GM23338 (cell line): ENCODE data around the gene DAAM1. TPM values are rescaled to one million over a fixed set of nuclear protein-coding genes. Genes with fewer than 3 reads are reported as not detected.
A peak's percentile ranks its signal among the peaks of the same experiment; 100 is the strongest.

Source experiments
- ATAC-seq: fragments of 200-7000 bp; cut with Tn5 transposase; 3 replicates; pipeline ENCODE4 v1.9.1; 2020
- DNase-seq: peaks from one replicate; pipeline ENCODE4 v3.0.0-alpha.2; 2015; ENCODE audit warnings: low spot score
- H2AFZ ChIP-seq: fragments of 200-600 bp; sonication (generic); 2 replicates; pipeline ENCODE4 v1.8.0; 2016; ENCODE audit warnings: antibody characterized with exemption, mild to moderate bottlenecking, moderate library complexity
- H3F3A ChIP-seq: fragments of 200-600 bp; sonication (generic); replicated peaks from 2 replicates; pipeline ENCODE4 v1.8.0; 2017; ENCODE audit warnings: antibody characterized with exemption, mixed run types, low read depth
- H3K27ac ChIP-seq: fragments of 200-600 bp; sonication (generic); 2 replicates; pipeline ENCODE4 v1.6.1; 2016; ENCODE audit warnings: low read depth
- H3K27me3 ChIP-seq: fragments of 200-600 bp; sonication (generic); 2 replicates; pipeline ENCODE4 v1.8.0; 2016; ENCODE audit warnings: mild to moderate bottlenecking, mixed run types, moderate library complexity; ENCODE audit not compliant: insufficient read depth
- H3K36me3 ChIP-seq: fragments of 200-600 bp; sonication (generic); 2 replicates; pipeline ENCODE4 v1.8.0; 2016; ENCODE audit warnings: mild to moderate bottlenecking; ENCODE audit not compliant: insufficient read depth
- H3K4me1 ChIP-seq: fragments of 200-600 bp; sonication (generic); 2 replicates; pipeline ENCODE4 v1.8.0; 2016; ENCODE audit warnings: mild to moderate bottlenecking, moderate library complexity; ENCODE audit not compliant: insufficient read depth
- H3K4me2 ChIP-seq: fragments of 200-600 bp; sonication (generic); 2 replicates; pipeline ENCODE4 v1.7.1; 2017; ENCODE audit warnings: mixed run types
- H3K4me3 ChIP-seq: fragments of 200-600 bp; sonication (generic); 2 replicates; pipeline ENCODE4 v1.6.1; 2016; ENCODE audit warnings: mixed run types
- H3K79me2 ChIP-seq: fragments of 200-600 bp; sonication (generic); replicated peaks from 2 replicates; pipeline ENCODE4 v1.8.0; 2017; ENCODE audit warnings: mild to moderate bottlenecking; ENCODE audit not compliant: insufficient read depth
- H3K9me2 ChIP-seq: fragments of 200-600 bp; sonication (generic); 2 replicates; pipeline ENCODE4 v1.8.0; 2017; ENCODE audit not compliant: insufficient read depth
- H4K20me1 ChIP-seq: fragments of 200-600 bp; sonication (generic); replicated peaks from 2 replicates; pipeline ENCODE4 v1.8.0; 2017; ENCODE audit warnings: mild to moderate bottlenecking; ENCODE audit not compliant: insufficient read depth
- H3K27ac Mint-ChIP-seq: 2 replicates; pipeline ENCODE4 v1.8.0; 2020; ENCODE audit warnings: inconsistent platforms, mild to moderate bottlenecking, moderate library complexity, mixed read lengths
- H3K27me3 Mint-ChIP-seq: 3 replicates; pipeline ENCODE4 v1.8.0; 2022; ENCODE audit warnings: low read depth, mild to moderate bottlenecking, moderate library complexity, mixed read lengths, inconsistent platforms; ENCODE audit not compliant: insufficient read depth, poor library complexity
- H3K36me3 Mint-ChIP-seq: 3 replicates; pipeline ENCODE4 v1.8.0; 2021; ENCODE audit warnings: low read depth, mild to moderate bottlenecking, inconsistent platforms, moderate library complexity, mixed read lengths
- H3K4me1 Mint-ChIP-seq: 3 replicates; pipeline ENCODE4 v1.8.0; 2020; ENCODE audit warnings: mild to moderate bottlenecking, inconsistent platforms, mixed read lengths
- H3K4me3 Mint-ChIP-seq: 3 replicates; pipeline ENCODE4 v1.8.0; 2021; ENCODE audit warnings: moderate library complexity, mild to moderate bottlenecking, inconsistent platforms, mixed read lengths
- H3K9me3 Mint-ChIP-seq: 3 replicates; pipeline ENCODE4 v1.8.0; 2020; ENCODE audit warnings: moderate library complexity, mild to moderate bottlenecking, inconsistent platforms, mixed read lengths
- ETS1 ChIP-seq: IDR thresholded peaks from 2 replicates; pipeline ENCODE4 v1.6.1; 2016; ENCODE audit warnings: antibody characterized with exemption
- EZH2 ChIP-seq: fragments of 200-600 bp; sonication (generic); IDR thresholded peaks from one replicate; pipeline ENCODE4 v1.8.0; 2017; ENCODE audit warnings: antibody characterized with exemption, mild to moderate bottlenecking, low read depth; ENCODE audit not compliant: unreplicated experiment
- JUNB ChIP-seq: IDR thresholded peaks from one replicate; pipeline ENCODE4 v1.6.1; 2016; ENCODE audit warnings: antibody characterized with exemption; ENCODE audit not compliant: unreplicated experiment
- NANOG ChIP-seq: IDR thresholded peaks from 2 replicates; pipeline ENCODE4 v1.6.1; 2016; ENCODE audit warnings: antibody characterized with exemption, borderline replicate concordance
- POLR2AphosphoS5 ChIP-seq: IDR thresholded peaks from 2 replicates; pipeline ENCODE4 v1.6.1; 2016; ENCODE audit warnings: antibody characterized with exemption, low read depth
- REST ChIP-seq: IDR thresholded peaks from one replicate; pipeline ENCODE4 v1.6.1; 2018; ENCODE audit warnings: antibody characterized with exemption; ENCODE audit not compliant: unreplicated experiment
- STAT1 ChIP-seq: IDR thresholded peaks from one replicate; pipeline ENCODE4 v1.6.1; 2016; ENCODE audit warnings: antibody characterized with exemption; ENCODE audit not compliant: unreplicated experiment
- ZNF114 ChIP-seq: fragments of 250-450 bp; sonication (Bioruptor Pico); IDR thresholded peaks from 2 replicates; pipeline ENCODE4 v1.5.0; 2020; ENCODE audit warnings: mild to moderate bottlenecking, moderate library complexity
- ZNF331 ChIP-seq: fragments of 250-450 bp; sonication (Bioruptor Pico); IDR thresholded peaks from 2 replicates; pipeline ENCODE4 v1.5.0; 2020; ENCODE audit warnings: low read depth, mild to moderate bottlenecking, moderate library complexity
- polyA plus RNA-seq: library from polyadenylated mRNA; unstranded; fragments of >200 nt; fragmentation: Nextera tagmentation; extraction: Ambion mirVana; gene quantifications from 2 replicates; pipeline ENCODE4 v1.2.1, GENCODE V29; 2016
- total RNA-seq: library from RNA; depleted of rRNA; stranded (reverse); fragments of >200 nt; shearing (Covaris generic); gene quantifications from 2 replicates; pipeline ENCODE4 v1.2.3, GENCODE V29; 2014
- TF ChIP-seq, protein P1 (sequence below), 2 experiments: fragments of 200-600 bp in 1 of 2; sonication (generic) in 1 of 2; conservative IDR thresholded peaks; 2 replicates each; pipeline versions ENCODE4 v1.5.1 to v1.6.1; 2016 to 2017; ENCODE audit warnings: antibody characterized with exemption in 2 of 2, low read depth in 2 of 2, mild to moderate bottlenecking in 2 of 2, moderate library complexity in 1 of 2

DAAM1 gene
- total and polyA plus RNA-seq, 2 experiments from 2014 or later: 36.3 to 42.1 TPM

DNA sequence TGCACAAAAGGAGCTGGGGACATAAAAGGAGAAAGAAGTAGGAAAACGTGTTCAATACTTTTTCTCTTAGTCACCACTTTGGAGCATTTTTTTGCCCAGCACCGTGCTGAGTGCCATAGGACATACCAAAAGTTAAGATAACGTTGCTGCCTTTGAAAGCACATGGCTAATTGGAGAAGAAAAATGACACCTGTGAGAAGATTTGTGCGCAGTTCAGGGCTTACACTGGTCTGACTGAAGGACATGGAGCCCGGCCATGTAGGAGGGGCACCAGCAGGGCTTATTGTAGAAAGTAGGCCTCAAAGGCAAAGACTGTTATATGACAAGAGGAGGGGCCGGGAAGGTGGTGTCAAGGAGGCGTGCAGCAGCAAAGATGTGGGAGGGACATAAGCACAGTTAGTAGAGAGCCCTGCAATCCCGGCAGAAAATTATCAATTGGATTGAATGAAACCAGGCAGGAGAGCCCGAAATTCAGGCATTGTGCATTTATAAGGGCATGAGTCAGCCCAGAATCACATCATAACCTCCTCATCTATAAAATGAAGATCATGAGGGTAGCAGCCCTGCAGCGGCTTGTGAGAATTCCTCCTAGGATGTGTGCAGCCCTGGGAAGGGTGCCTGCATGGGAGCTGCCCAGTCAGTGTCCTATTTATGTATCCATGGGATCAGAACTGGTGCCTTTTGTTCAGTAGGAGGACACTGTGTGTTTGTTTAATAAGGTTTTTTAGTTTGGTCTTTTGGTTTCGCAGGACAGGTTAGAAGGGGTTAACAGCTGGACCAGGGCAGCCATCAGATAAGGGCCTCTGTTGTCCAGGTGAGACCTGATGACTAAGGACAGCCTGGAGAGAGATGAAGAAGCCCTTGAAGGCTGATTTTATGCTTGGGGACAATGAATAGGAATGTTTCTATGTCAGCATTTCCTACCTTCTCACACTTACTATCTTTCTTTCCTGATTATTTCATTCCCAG is 154.3 kb downstream of the DAAM1 start:
- Histone ChIP-seq H4K20me1 (no peaks in the 10 kb centered on the region), H3K4me3 (no peak overlapping the region), H3K9me2 (no peaks in the 10 kb centered on the region; the same call in 1 of the 2 replicates), H3F3A (no peaks in the 10 kb centered on the region), H3K36me3 (no peaks in the 10 kb centered on the region), H3K27ac (peak overlapping the region; percentile 41; the same call in 1 of the 2 replicates), H2AFZ (no peak overlapping the region), H3K27me3 (no peaks in the 10 kb centered on the region), H3K79me2 (no peaks in the 10 kb centered on the region), H3K4me1 (peaks cover 65% of the 10 kb centered on the region), H3K4me2 (no peak overlapping the region)
- Mint-ChIP-seq H3K4me1 (peaks cover 56% of the 10 kb centered on the region), H3K27ac (no peak overlapping the region), H3K36me3 (no peaks in the 10 kb centered on the region), H3K9me3 (no peaks in the 10 kb centered on the region), H3K4me3 (no peak overlapping the region), H3K27me3 (peaks cover 6% of the 10 kb centered on the region)
- ATAC-seq (no peak), DNase-seq (no peak)
- no peak for TF ChIP-seq EZH2
- no peak for TF ChIP-seq NANOG
- no peak for TF ChIP-seq POLR2AphosphoS5
- no peak for TF ChIP-seq REST
- TF ChIP-seq JUNB: no peak
- no peak for TF ChIP-seq ETS1
- no peak for TF ChIP-seq STAT1
- no peak for TF ChIP-seq ZNF331
- TF ChIP-seq, protein P1, sequence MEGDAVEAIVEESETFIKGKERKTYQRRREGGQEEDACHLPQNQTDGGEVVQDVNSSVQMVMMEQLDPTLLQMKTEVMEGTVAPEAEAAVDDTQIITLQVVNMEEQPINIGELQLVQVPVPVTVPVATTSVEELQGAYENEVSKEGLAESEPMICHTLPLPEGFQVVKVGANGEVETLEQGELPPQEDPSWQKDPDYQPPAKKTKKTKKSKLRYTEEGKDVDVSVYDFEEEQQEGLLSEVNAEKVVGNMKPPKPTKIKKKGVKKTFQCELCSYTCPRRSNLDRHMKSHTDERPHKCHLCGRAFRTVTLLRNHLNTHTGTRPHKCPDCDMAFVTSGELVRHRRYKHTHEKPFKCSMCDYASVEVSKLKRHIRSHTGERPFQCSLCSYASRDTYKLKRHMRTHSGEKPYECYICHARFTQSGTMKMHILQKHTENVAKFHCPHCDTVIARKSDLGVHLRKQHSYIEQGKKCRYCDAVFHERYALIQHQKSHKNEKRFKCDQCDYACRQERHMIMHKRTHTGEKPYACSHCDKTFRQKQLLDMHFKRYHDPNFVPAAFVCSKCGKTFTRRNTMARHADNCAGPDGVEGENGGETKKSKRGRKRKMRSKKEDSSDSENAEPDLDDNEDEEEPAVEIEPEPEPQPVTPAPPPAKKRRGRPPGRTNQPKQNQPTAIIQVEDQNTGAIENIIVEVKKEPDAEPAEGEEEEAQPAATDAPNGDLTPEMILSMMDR (conservative IDR thresholded peaks at IDR 0.05; ENCODE audit: low read depth in 2 of 2): no peak
- TF ChIP-seq ZNF114 (CRISPR knock-in tag): no peak
